ENCODE results near the gene IGFBPL1. TPM values are rescaled to one million over a fixed set of nuclear protein-coding genes. Genes with fewer than 3 reads are reported as not detected.

Gene IGFBPL1
- polyA plus RNA-seq, 6 donors from 2014 or later = not detected

GRCh38 chr9:38440516-38440915 lies 16.3 kb upstream of the IGFBPL1 start:
- H3K4me1 Mint-ChIP-seq = peaks cover 2 to 7% (median 6%) of the 10 kb centered on the region in 3 donors
- H3K4me3 Mint-ChIP-seq = no peak overlapping the region
- H3K36me3 Mint-ChIP-seq = no peaks in the 10 kb centered on the region
- peaks cover 27 to 38% (median 38%) of the 10 kb centered on the region in 3 donors for H3K27me3 Mint-ChIP-seq
- DNase-seq (no peak), ATAC-seq (ENCODE audit: low read depth in 2 of 2) (no peak)
- H3K9me3 Mint-ChIP-seq = no peaks in the 10 kb centered on the region
- H3K27ac Mint-ChIP-seq = no peak overlapping the region

- H3K36me3 Mint-ChIP-seq = no peaks in the 10 kb centered on the region
- H3K4me3 Mint-ChIP-seq = no peak overlapping the region
- H3K4me1 Mint-ChIP-seq = peaks cover 0 to 1% (median under 1%) of the 10 kb centered on the region in 3 donors
- ATAC-seq (ENCODE audit: low read depth in 2 of 2) = no peak
- peaks cover 25 to 38% (median 35%) of the 10 kb centered on the region in 3 donors for H3K27me3 Mint-ChIP-seq
- no peak overlapping the region for H3K27ac Mint-ChIP-seq
- DNase-seq = no peak
- no peaks in the 10 kb centered on the region for H3K9me3 Mint-ChIP-seq
Observed at GRCh38 chr9:38439916-38440301, 15.7 kb upstream of the IGFBPL1 start.

- peaks cover 22 to 38% (median 35%) of the 10 kb centered on the region in 3 donors for H3K27me3 Mint-ChIP-seq
- H3K36me3 Mint-ChIP-seq = no peaks in the 10 kb centered on the region
- H3K9me3 Mint-ChIP-seq = no peaks in the 10 kb centered on the region
Observed at GRCh38 chr9:38439291-38439915, 15.1 kb upstream of the IGFBPL1 start.

DNA sequence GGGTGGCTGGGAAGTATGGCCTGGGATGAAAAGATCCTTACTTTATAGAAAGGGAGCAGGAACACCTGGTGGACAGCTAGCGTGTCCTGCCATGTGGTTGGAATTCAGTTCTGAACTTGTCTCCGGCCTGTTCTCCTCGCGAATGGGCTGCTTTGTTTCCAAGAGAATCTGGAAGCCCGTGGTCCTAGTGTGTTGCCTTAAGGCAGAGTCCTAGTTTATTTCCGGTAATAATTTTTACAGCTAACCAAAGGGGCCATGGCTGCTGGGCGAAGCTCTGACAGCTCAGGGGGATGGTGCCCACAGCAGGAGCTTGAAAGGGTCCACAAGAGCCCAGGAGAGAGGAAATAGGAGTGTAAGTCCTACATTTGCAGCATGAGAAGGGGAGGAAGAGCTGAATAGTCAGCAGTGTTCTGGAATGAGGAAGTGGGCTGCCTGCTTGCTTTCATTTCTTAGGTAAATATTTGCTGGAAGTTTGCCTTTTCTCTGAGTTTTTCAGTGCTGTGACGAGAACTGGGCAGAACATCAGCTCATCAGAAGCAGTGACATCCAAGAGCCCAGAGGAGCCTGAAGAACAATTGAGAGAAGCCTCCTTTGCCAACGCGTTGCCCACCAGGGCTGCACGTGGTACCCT lies 13.1 kb upstream of the IGFBPL1 start:
- H3K4me1 Mint-ChIP-seq = no peaks in the 10 kb centered on the region
- no peaks in the 10 kb centered on the region for H3K36me3 Mint-ChIP-seq
- H3K27me3 Mint-ChIP-seq = peaks cover 20 to 32% (median 27%) of the 10 kb centered on the region in 3 donors
- H3K4me3 Mint-ChIP-seq = no peak overlapping the region
- DNase-seq = no peak
- no peak for ATAC-seq (ENCODE audit: low read depth in 2 of 2)
- no peak overlapping the region for H3K27ac Mint-ChIP-seq
- H3K9me3 Mint-ChIP-seq = no peaks in the 10 kb centered on the region

More at GRCh38 chr9:38439291-38439915, 15.1 kb upstream of the IGFBPL1 start:
- DNase-seq (no peak), ATAC-seq (ENCODE audit: low read depth in 2 of 2) (no peak)
- no peaks in the 10 kb centered on the region for H3K4me1 Mint-ChIP-seq
- H3K27ac Mint-ChIP-seq = peak overlapping the region in 1 of 6 donors; percentile 64
- H3K4me3 Mint-ChIP-seq = no peak overlapping the region

- Mint-ChIP-seq H3K27ac (no peak overlapping the region), H3K36me3 (no peaks in the 10 kb centered on the region), H3K4me1 (no peaks in the 10 kb centered on the region), H3K27me3 (peaks cover 16 to 27% (median 22%) of the 10 kb centered on the region in 3 donors), H3K4me3 (no peak overlapping the region), H3K9me3 (no peaks in the 10 kb centered on the region)
- DNase-seq (no peak), ATAC-seq (ENCODE audit: low read depth in 2 of 2) (no peak)
Observed at GRCh38 chr9:38436708-38437107, 12.5 kb upstream of the IGFBPL1 start.

- ATAC-seq (ENCODE audit: low read depth in 2 of 2) = no peak
Observed at GRCh38 chr9:38435521-38435920, 11.3 kb upstream of the IGFBPL1 start.

DNA sequence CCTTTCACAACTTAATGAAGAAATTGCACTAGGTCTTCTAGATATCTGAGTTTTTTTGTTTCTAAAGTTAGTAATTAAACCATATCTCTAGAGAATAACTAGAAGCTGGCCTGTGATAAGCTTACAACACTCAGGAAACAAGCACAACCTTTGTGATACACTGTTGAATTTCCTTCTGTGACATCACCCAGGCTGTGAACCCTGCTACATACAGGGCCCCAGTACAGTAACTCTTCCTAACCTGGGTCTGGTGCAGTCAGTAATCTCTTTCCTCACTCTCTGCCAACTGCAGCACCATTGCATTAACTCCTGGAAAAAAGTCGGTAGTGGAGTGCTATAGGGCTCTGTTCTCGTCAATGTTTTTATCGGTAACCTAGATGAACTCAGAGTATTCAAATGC lies 10.6 kb upstream of the IGFBPL1 start:
- peaks cover 9 to 22% (median 18%) of the 10 kb centered on the region in 3 donors for H3K27me3 Mint-ChIP-seq
- no peaks in the 10 kb centered on the region for H3K36me3 Mint-ChIP-seq
- no peaks in the 10 kb centered on the region for H3K4me1 Mint-ChIP-seq
- DNase-seq (no peak), ATAC-seq (ENCODE audit: low read depth in 2 of 2) (no peak)
- H3K9me3 Mint-ChIP-seq = no peaks in the 10 kb centered on the region
- H3K4me3 Mint-ChIP-seq = no peak overlapping the region
- peak overlapping the region in 1 of 6 donors; percentile 6 for H3K27ac Mint-ChIP-seq

More at GRCh38 chr9:38435521-38435920, 11.3 kb upstream of the IGFBPL1 start:
- Mint-ChIP-seq H3K27ac (no peak overlapping the region), H3K9me3 (no peaks in the 10 kb centered on the region), H3K36me3 (no peaks in the 10 kb centered on the region), H3K4me1 (no peaks in the 10 kb centered on the region), H3K4me3 (no peak overlapping the region), H3K27me3 (peaks cover 16 to 23% (median 22%) of the 10 kb centered on the region in 3 donors)
- DNase-seq = no peak

DNA sequence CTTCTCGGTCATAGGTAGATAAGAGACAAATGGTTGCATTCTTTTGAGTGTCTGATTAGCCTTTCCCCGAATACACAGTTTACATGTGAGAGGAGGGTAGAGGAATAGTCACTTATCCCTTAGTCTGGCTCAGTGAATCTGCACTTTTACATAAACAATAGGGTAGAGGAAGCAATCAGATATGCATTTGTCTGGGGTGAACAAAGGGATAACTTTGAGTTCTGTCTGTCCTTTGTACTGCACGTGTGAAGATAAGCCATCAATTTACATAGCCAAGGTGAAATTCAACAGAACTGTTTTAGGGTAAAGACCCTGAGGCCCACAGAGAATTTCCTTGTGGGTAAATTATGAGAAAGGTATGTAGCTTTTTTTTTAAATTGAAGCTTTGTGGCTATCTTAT lies 10.1 kb upstream of the IGFBPL1 start:
- Mint-ChIP-seq H3K9me3 (no peaks in the 10 kb centered on the region), H3K27me3 (peaks cover 7 to 17% (median 14%) of the 10 kb centered on the region in 3 donors), H3K4me1 (no peaks in the 10 kb centered on the region), H3K4me3 (no peak overlapping the region), H3K27ac (no peak overlapping the region), H3K36me3 (no peaks in the 10 kb centered on the region)
- no peak for ATAC-seq (ENCODE audit: low read depth in 2 of 2)
- no peak for DNase-seq

DNA sequence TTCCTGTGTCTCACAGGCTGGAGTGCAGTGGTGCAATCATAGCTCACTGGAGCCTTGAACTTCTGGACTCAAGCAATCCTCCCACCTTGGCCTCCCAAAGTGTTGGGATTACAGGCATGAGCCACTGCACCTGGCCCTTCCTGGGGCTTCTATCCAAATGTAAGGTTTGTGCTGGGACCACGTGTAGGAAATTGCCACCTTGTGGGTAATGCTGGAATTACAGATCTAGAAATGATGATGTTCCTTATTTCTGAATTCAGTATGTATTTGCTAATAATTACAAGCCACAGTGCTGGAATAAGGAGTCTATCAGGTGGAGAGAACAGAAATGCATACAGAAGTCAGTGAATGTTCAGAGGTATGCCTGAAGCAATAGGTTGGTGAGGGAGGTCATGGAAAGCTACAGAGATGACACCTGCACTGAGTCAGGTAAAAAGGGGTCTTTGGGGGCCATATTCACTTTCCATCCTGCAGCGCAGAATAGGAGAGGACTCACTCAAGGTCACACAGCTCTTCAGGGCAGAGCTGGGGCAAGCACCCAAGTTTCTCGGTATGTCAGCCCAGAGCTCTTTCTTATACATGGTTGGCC lies 8.8 kb upstream of the IGFBPL1 start:
- peaks cover 3 to 14% (median 6%) of the 10 kb centered on the region in 3 donors for H3K27me3 Mint-ChIP-seq
- no peak overlapping the region for H3K4me3 Mint-ChIP-seq
- ATAC-seq (ENCODE audit: low read depth in 2 of 2) (no peak), DNase-seq (peak; percentile 11)
- no peaks in the 10 kb centered on the region for H3K4me1 Mint-ChIP-seq
- no peaks in the 10 kb centered on the region for H3K9me3 Mint-ChIP-seq
- H3K36me3 Mint-ChIP-seq = no peaks in the 10 kb centered on the region
- H3K27ac Mint-ChIP-seq = no peak overlapping the region

DNA sequence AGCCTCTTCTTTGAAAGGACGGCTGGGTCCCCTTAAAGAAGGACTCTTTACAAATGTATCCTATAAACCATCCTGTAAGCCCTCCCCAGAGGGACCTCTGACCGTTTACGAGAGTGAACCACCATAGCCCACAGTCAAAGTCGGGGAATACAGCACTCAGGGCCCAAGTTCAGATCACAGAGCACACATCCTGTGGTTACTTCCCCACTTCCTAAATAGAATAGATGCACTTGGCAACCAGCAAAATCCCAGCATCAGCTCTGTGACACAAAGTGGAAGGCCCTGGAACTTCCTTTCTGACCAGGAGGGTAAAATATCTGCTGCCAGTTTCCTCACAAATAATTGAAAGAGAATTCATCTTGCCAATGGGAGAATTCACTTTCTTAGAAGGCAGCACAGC lies 6.9 kb upstream of the IGFBPL1 start:
- Mint-ChIP-seq H3K4me1 (no peaks in the 10 kb centered on the region), H3K27ac (no peak overlapping the region), H3K27me3 (peaks cover 18 to 24% (median 23%) of the 10 kb centered on the region in 3 donors), H3K36me3 (no peaks in the 10 kb centered on the region), H3K9me3 (no peaks in the 10 kb centered on the region), H3K4me3 (no peak overlapping the region)
- DNase-seq = no peak
- ATAC-seq (ENCODE audit: low read depth in 2 of 2) = no peak

DNA sequence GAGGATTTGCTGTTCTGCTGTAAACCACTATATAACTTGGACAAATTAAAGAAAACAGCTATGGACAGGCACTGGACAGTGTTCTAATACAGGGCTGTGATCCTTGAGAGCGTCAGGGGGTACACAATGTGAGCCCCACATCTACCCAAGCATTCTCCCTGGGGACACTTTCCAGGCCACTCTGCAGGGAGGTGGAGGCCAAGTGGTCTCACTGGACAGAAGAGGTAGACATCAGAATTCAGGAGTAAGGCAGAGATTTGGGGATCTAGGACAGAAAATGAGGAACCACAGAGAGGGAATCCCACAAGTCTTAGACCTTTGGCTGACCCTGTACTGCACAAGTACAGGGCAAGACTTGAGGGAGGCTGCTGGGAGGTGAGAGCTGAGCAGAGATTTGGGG lies 3.8 kb upstream of the IGFBPL1 start:
- peaks cover 0 to 10% (median 4%) of the 10 kb centered on the region in 3 donors for H3K4me1 Mint-ChIP-seq
- ATAC-seq (ENCODE audit: low read depth in 2 of 2) (no peak), DNase-seq (no peak)
- no peak overlapping the region for H3K27ac Mint-ChIP-seq
- H3K36me3 Mint-ChIP-seq = no peaks in the 10 kb centered on the region
- H3K4me3 Mint-ChIP-seq = no peak overlapping the region
- no peaks in the 10 kb centered on the region for H3K9me3 Mint-ChIP-seq
- peaks cover 36 to 42% (median 38%) of the 10 kb centered on the region in 3 donors for H3K27me3 Mint-ChIP-seq

DNA sequence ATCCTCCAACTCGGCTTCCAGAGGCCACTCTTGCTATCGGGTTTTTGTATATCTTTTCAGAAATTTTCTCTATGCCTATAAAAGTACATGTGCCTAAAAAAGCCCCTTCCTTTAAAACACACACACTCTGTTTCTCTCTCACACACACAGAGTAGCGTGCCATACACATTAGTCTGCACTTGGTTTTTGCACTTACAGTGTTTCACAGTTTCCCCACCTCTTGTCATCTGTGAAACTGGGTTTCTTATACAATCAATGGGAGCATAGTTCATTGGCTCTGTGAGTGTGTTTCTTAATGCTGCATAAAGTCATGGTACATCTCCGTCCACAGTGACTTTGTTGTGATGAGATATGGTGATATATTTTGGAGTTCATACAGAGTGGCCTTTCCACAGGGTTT lies 664 bp upstream of the IGFBPL1 start:
- Mint-ChIP-seq H3K9me3 (peaks cover 0 to 1% (median 0%) of the 10 kb centered on the region in 7 donors), H3K4me3 (peak overlapping the region in 3 of 8 donors; percentile 1 to 41 (median 18)), H3K27ac (no peak overlapping the region), H3K4me1 (peaks cover 0 to 10% (median 4%) of the 10 kb centered on the region in 3 donors), H3K36me3 (no peaks in the 10 kb centered on the region), H3K27me3 (peaks cover 43 to 66% (median 65%) of the 10 kb centered on the region in 3 donors)
- DNase-seq (no peak), ATAC-seq (ENCODE audit: low read depth in 2 of 2) (no peak)

DNA sequence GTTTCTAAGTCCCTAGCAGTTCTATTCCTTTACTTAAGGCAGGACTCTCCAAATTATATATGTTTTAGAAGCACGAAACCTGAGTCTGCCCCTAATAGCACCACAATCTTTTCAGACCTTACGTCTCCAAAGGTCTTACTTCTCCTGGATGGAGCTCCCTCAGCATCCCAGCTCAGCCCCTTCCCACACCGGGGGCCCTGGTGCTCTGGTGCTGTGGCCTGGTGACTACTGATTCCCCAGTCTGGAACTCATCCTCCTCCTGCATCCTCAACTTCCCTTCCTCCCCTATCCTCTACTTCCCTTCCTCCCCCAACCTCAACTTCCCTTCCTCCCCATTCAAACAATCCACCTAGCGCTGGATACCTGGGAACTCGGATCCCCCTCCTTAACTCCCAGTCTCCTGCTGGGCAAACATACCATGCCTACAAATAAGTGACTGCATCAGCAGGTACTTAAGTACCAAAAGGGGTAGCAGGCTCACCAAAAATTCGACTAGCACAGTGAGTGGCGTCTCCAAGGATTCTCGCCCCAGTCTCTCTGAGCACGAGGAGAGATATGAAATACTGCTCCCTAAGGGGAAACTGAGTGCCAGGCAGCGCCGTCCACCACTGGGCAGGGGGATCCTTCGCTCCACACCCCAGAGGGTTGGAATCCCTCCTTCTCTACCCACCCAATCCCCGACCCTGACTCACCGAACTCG lies 831 bp downstream of the IGFBPL1 start:
- DNase-seq (no peak), ATAC-seq (ENCODE audit: low read depth in 2 of 2) (no peak)
- peaks cover 0 to 10% (median 4%) of the 10 kb centered on the region in 3 donors for H3K4me1 Mint-ChIP-seq
- no peaks in the 10 kb centered on the region for H3K36me3 Mint-ChIP-seq
- H3K27ac Mint-ChIP-seq = no peak overlapping the region
- peak overlapping the region in 1 of 8 donors; percentile 33 for H3K4me3 Mint-ChIP-seq
- peaks cover 0 to 1% (median 0%) of the 10 kb centered on the region in 7 donors for H3K9me3 Mint-ChIP-seq
- H3K27me3 Mint-ChIP-seq = peaks cover 49 to 66% (median 63%) of the 10 kb centered on the region in 3 donors

Data from naive B cell (primary cell).